GM18511 (cell line): ENCODE measurements around the gene SLC17A9.
A peak's percentile ranks its signal among the peaks of the same experiment; 100 is the strongest.

Experiments used
- ATAC-seq: cut with Tn5 transposase; IDR thresholded peaks from one replicate; pipeline ENCODE4 v1.9.1; 2021; ENCODE audit warnings: mild to moderate bottlenecking, moderate library complexity; ENCODE audit not compliant: unreplicated experiment

The SLC17A9 gene

DNA sequence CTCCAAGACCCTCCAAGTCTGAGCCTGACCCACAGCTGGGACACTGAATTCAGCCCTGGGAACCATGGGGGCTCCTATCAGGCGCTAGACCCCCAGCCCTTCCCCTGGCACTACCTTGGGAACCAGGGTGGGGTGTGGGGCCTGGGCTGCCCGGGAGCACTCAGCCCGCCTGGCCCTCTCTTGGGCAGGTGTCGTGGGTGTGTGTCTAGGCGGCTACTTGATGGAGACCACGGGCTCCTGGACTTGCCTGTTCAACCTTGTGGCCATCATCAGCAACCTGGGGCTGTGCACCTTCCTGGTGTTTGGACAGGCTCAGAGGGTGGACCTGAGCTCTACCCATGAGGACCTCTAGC, 14.6 kb downstream of the SLC17A9 start:
- ATAC-seq: no peak

DNA sequence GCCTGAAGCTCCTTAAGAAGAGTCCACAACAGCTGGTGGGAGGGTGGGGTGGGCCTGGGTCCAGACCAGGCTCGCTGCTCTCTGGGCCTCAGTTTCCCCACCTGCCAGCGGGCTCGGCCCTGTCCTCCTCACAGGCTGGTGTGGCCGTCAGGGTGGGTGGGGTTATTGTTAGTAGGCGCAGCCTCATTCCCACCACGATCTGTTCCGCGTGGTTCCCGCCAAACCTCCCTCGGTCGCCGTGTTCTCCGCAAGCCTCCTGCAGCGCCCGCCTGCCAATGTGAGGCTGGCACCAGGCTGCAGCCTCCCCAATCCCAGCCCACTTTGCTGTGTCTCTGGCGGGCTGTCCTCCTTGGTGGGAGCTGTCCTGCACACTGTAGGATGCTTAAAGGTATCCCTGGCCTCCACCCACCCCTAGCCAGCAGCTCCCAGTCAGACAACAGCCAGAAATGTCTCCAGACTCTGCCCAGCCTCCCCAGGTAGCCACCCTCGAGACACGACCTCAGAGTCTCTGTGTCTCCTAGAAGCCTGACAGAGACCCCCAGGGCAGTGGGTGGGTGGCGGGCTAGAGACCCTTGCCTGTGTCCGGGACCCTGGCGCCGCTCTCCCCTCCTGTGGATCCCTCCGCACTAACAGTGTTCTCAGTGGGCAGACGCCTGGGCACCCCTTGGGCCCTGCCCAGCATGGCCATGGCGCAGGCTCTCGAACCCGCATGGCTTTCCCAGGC, 15.3 kb downstream of the SLC17A9 start:
- no peak for ATAC-seq

DNA sequence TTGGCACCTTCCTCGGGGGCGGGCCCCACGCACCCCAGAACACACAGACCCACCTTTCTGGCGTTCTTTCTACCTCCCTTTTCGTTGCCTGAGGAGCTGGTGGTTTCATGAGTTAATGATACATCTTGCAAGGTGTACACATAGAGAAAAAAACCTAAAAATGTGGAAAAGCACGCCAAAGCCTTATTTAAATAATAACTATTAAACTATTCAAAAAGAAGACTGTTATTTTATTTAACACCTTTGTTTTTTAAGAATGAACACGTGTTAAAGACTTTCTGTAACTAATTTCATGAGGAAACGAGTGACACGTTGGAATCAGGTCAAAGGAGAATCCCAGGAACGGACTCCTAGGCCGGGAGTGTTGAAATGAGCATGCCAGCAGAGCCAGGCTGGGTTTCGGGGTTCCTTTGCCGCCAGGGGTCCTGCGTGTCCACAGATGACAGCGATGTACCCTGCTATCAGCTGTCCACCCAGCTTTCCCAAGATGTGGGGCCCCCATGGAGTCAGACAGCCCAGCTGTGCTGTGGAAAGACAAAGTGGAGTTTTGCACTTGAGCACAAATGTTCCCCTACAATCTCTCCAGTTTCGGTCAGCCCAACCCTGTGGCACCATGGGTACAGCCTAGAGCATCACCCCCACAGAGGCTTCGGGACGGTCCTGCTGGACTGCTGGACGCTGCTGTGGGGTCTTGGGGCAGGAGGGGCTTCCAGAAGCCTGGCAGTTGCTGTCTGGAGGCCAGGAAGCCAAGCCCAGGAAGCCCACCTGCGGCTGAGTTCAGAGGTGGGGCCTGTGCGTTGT, 16.1 kb downstream of the SLC17A9 start:
- no peak for ATAC-seq

DNA sequence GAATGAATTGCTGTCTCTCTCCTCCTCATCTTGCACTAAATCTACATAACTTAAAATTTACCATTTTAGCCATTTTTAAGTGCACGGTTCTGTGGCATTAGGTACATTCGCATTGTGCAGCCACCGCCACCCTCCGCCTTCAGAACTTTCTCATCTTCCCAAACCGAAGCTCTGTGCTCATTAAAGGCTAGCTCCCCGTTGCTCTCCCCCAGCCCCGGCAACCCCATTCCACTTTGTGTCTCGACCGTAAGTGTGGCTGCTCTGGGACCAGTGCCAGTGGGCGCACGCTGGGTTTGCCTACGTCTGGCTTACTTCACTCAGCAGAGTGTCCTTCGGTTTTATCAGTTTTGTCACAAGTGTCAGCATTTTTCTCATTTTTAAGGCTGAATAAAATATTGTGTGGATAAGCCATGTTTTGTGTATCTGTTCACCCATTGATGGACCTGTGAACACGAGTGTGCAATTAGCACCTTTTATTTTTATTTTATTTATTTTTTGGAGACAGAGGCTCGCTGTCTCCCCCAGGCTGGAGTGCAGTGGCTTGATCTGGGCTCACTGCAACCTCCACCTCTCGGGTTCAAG, 16.8 kb downstream of the SLC17A9 start:
- ATAC-seq: no peak

DNA sequence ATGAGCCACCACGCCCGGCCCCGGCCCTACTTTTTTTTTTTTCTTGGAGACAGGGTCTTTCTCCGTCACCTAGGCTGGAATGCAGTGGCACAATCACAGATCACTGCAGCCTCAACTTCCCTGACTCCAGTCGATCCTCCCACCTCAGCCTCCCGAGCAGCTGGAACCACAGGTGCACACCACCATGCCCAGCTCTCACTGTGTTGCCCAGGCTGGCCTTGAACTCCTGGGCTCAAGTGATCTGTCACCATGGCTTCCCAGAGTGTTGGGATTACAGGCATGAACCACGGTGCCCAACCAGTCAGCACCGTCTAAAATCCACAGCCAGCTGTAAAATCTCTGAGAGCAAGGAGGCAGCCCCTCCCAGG, 17.4 kb downstream of the SLC17A9 start:
- ATAC-seq: no peak

DNA sequence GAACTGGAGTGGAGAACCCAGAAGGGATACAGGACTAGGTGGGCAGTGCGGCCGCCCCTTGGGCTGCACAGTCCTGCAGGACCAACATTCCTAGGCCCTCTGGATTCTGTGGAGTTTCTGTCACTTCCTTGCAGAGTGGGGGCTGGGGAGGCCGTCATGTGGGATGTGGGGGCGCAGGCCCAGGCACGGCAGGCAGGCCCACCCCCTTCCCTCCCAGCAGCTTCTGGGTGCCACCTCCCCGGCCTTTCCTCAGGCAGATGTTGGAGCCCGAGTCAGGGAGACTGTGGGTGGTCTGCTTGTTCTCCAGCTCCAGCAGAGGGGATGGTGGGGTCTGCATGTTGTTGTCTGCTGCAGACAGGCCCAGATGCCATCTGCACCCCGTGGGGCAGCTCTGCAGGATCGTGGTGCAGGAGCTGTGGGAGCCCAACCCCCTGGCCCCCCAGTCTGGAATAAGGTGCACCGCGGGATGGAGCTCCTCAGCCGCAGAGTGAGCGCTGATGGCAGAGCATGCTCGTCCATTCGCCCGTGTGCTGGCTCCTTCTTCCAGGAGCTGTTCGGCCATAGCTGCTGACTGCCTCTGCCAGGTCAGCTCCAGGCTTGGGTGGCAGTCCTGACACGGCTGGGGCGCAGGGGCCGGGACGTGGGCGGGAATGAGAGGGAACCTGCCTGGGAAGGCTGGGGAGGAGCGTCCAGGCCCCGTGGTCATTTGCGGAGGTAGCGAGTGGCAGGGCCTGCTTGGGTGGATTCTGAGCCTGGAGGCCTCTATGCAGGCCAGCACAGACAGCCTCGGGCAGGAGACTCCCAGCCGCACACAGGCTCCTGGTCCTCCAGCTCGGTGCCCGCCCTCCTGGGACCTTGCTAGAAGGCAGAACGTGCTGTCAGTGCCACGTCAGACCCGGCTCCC, 18.1 kb downstream of the SLC17A9 start:
- no peak for ATAC-seq

DNA sequence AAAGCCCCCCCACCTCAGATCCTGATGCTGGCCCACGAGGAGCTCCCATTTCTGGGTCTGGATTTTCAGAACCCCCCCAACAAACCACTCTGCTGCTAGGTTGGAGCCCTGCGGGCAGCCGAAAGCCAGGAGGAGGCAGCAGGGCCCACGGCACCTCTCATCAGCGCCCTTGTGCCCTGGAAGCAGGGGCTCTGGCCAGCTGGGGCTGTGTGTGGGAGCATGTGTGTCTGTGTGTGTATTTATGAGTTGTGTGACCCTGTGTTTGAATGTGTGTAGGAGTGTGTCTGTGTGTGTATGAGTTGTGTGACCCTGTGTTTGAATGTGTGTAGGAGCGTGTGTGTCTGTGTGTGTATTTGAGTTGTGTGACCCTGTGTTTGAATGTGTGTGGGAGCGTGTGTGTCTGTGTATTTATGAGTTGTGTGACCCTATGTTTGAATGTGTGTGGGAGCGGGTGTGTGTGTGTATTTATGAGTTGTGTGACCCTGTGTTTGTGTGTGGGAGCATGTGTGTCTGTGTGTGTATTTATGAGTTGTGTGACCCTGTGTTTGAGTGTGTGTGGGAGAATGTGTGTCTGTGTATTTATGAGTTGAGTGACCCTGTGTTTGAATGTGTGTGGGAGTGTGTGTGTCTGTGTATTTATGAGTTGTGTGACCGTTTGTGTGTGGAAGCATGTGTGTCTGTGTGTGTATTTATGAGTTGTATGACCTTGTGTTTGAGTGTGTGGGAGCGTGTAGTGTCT, 18.9 kb downstream of the SLC17A9 start:
- no peak for ATAC-seq

DNA sequence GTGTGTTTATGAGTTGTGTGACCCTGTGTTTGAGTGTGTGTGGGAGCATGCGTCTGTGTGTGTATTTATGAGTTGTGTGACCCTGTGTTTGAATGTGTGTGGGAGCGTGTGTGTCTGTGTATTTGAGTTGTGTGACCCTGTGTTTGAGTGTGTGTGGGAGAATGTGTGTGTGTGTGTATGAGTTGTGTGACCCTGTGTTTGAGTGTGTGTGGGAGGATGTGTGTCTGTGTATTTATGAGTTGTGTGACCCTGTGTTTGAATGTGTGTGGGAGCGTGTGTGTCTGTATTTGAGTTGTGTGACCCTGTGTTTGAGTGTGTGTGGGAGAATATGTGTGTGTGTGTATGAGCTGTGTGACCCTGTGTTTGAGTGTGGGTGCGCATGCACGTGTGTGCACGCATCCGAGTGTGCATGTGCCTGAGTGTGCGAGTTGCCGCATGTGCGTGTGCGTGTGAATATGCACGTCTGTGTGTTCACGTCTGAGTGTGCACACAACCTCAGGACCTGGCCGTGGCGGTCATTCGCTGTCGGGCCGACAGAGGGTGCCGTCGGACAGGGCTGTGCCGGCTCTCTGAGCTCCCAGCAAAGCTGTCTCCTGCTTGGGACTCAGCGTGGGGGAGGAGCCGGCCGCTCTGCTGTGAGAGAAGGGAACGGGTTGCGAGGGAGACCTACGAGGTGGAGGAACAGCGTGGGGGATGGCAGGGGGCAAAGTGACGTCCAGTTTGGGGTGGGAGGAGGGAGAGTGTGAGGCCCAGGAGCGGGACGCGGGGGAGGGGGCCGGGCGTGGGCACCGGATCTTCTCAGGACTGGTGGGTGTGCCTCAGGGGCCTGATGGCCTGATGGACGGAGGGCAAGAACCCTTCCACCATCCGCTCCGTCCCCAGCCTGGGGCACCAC, 19.7 kb downstream of the SLC17A9 start:
- ATAC-seq: peak; percentile 80

DNA sequence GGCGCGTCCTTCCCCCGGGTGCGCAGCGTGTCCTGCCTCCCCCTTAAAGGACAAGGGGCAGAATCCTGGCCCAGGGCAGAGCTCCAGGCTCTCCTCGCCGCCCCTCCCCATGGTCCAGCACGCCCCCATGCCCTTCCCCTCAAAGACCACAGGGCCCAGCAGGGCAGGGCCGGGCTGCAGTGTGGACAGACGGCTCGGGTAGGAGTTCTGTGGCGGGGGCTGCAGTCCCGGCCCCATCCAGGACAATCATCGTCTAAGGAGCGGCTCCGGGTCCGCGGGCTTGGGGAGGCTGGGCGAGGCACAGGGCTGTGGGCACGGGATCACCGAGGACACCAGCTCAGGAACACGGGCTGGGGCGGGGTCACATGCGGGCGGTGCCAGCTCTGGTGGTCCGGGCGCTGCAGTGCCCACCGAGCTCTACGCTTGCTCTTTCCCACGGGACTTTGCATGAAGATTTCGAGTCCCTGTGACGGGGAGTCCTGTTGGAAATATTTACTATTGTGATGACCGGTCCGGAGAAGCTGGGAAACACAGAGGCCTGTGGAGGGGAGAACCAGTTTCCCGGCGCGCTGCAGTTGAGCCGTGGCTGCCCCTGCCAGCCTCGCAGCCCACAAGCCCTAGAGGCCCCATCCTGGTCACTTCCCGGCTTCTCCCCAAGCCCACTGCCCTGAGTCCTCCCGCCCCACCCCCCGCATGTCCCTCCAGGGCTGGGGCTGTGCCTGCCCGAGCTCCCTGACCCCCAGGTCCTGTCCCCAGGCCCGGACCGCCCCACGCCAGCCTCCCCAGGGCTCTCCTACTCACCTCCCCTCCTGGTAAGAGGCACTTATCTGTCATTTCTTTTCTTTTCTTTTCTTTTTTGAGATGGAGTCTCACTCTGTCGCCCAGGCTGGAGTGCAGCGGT, 20.6 kb downstream of the SLC17A9 start:
- no peak for ATAC-seq

DNA sequence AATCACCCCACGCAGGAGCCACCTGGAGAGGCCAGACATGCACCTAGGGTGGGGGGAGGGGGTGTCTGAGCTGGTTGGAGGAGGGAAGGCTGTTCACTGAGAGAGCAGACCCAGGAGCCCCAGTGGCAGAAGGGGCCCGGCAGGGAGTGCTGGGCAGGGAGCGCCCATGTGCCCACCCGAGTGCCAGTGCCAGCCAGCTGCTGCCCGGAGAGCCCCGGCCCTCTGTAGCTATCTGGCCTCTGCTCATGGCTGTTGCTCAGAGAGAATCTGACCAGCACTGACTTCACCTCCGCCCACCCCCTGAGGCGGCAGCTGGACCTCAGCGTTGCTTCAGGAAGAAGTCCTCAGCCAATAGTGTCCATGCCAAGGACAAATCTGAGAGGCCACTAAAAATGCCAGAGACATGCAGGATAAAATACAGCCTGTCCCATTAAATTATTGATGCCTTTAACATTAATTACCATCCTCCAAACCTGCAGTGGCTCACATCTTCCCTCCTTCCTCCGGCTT, 22.8 kb downstream of the SLC17A9 start:
- no peak for ATAC-seq

DNA sequence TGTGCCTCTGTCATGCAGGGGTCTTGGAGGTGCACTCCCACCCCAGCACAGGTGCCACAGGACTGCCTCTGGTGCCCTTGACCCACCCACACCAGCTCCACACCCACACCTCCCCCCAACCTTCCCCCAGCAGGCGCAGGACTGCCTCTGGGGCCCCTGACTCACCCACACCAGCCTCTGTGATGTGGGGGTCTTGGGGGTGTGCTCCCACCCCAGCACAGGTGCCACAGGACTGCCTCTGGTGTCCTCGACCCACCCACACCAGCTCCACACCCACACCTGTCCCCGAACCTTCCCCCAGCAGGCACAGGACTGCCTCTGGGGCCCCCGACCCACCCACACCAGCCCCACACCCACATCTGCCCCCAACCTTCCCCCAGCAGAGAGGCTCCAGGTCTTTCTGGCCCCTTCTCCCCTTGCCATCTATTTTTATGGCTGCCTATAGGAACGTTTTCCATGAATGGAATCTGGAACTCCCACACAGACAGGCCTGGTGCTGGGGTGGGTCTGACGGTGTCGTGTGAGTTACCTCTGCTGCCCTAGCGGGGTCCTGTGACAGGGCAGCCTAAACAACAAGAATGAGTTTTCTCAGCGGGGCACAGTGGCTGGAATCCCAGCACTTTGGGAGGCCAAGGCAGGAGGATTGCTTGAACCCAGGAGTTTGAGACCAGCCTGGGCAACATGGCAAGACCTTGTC, 23.5 kb downstream of the SLC17A9 start:
- ATAC-seq: no peak

DNA sequence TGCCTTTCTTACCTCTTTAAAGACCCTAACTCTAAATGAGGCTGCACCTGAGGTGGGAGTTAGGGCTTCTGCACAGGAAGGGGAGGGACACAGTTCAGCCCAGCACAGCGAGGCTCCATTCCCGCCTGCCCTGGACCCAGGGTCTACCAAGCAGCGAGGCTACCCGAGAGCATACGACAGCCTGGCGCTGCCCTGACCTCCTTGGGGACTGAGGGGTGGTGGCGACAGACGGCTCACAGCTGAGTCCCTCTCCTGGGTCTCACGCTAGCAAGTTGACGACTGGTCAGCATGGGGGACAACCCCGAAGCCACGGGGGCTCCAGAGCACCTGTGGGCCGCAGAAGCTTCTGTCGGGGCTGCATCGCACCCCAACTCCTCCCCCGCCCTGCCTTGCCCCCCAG, 24.4 kb downstream of the SLC17A9 start:
- no peak for ATAC-seq

DNA sequence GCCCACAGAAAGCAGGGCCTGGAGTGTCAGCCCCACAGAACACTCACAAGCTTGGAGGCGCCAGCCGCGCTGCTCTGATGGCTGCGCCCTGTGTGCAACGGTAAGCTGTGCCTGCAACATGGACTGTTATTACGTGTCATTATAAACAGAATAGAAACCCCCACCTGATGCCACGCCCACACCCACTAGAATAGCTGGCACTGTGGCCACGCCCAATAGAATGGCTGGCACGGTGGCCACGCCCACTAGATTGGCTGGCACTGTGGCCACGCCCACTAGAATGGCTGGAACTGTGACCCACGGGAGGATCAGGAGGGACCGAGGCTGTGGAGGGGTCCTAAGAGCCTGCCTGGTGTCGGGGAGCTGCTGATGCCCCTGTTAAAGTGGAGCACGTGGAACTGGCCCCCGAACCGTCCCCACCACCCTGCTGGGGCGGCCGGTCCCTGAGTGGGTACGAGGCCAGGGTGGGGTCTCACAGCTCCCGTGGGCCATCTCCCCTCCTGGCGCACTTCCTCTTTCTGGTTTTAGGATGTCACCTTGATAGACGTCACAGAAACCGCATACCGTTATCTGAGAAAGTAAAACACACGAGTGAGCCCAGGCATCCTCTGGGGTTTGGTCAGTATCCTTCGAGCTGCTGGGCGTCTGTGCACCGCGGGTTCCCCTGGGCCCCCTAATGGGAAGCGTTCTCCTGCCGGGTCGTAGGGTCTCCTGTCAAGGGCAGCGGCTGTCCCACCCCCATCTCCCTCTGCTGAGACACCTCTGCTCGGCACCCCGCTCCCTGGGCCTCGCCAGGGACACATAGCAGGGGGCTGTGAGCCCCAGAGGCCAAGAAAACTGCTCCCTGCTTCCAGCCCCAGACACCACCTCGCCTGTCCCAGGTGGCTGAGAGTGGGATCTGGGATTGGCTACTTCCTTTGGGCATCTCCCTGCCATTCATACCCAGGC, 25.4 kb downstream of the SLC17A9 start:
- peak; percentile 82 for ATAC-seq

DNA sequence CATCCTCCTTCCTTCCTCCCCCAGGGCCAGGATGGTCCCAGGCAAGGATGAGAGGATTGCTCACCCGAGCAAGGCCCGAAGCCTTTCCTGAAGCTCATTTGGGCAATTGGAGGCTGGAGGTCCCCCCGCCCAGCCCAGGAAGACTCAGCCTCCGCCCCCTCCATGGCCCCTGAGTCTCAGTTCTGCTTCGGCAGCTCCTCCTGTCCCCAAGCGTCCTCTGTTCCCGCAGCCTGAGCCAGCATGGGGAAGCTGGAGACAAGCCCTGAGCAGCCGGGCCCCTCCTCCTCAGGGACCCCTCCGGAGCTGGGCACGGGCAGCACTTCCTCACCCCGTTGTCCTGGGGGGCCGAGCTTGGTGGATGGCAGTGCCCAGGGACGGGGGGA, 26.0 kb downstream of the SLC17A9 start:
- no peak for ATAC-seq

DNA sequence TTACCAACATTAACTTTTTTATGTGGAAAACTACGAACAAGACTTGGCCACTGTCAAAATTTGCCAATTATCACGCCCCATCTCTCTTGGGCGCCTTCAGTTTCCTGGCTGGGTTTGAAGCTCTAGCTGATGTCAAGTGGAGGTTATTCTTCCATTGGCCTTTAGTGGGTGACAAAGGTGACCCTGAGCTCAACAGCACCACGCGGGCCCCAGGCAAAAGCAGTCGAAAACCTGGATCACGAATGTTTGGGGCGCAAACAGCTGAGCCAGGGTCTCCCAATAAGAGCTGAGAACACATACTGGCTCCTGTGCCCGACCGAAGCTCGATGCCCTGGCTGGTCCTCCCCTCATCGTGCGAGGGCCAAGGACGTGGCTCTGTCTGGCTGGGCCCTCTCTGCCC, 26.8 kb downstream of the SLC17A9 start:
- no peak for ATAC-seq

DNA sequence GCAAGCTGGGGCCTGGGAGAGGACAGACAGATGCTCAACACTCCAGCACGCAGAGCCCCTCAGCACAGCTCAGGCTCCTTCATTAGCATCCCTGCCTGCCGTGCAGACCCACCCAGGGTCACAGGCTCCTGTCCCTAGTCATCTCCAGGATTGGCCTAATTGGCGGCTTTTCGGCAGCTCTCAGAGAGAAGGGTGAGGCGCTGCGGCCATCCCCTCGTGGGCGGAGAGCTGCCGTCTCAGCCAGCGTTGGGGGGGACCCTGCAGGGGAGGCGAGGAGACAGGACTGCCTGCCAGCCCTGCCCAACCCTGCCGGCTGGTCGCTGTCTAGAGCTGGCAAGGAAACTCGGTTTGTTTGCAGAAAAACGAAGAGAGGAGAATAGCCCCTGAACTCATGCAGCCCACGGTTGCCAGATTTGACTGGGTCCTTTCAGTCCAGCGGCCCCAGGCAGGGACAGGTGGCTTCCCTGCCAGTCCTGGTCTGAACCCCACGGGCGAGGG, 27.4 kb downstream of the SLC17A9 start:
- no peak for ATAC-seq
